DND-41 (cell line): ENCODE measurements around the gene HS3ST5.

Source experiments
- CTCF ChIP-seq: IDR thresholded peaks from 2 replicates; pipeline ENCODE4 v1.5.1; 2012; ENCODE audit warnings: borderline replicate concordance, low read length, moderate library complexity, mild to moderate bottlenecking; ENCODE audit not compliant: poor library complexity, severe bottlenecking; ENCODE audit errors: extremely low read depth
- EZH2 ChIP-seq: IDR thresholded peaks from 3 replicates; pipeline ENCODE4 v1.6.1; 2012; ENCODE audit warnings: borderline replicate concordance, low read depth, mild to moderate bottlenecking, moderate library complexity, low read length, inconsistent platforms; ENCODE audit not compliant: severe bottlenecking

- TF ChIP-seq CTCF (no peak), EZH2 (no peak)
Observed at GRCh38 chr6:114339706-114340105, 3.1 kb downstream of the HS3ST5 start.
